ENCODE measurements around the gene FCHO2. TPM values are rescaled to one million over a fixed set of nuclear protein-coding genes. Genes with fewer than 3 reads are reported as not detected.
A peak's percentile ranks its signal among the peaks of the same experiment; 100 is the strongest.
"Not testable (repeated sequence)": the region's sequence is repeated elsewhere in the genome, so short reads cannot be mapped to it uniquely, and the experiment has no call there.

The FCHO2 gene
- total RNA-seq, 1 donor: 18.8 TPM

- DNase-seq (ENCODE audit: low read depth): no peak
- TF ChIP-seq CTCF (IDR thresholded peaks at IDR 0.05; ENCODE audit: insufficient read depth, low read length): no peak
- no peak overlapping the region for H3K4me3 ChIP-seq (ENCODE audit: low read depth, low read length)
Measured at GRCh38 chr5:73008831-73009230, 53.0 kb downstream of the FCHO2 start.

- H3K4me3 ChIP-seq (ENCODE audit: low read depth, low read length); DNase-seq (ENCODE audit: low read depth): not testable (repeated sequence)
Measured at GRCh38 chr5:73011612-73012011, 55.8 kb downstream of the FCHO2 start.

- no peak for TF ChIP-seq CTCF (IDR thresholded peaks at IDR 0.05; ENCODE audit: insufficient read depth, low read length)
Measured at GRCh38 chr5:73018892-73019291, 63.1 kb downstream of the FCHO2 start.

DNA sequence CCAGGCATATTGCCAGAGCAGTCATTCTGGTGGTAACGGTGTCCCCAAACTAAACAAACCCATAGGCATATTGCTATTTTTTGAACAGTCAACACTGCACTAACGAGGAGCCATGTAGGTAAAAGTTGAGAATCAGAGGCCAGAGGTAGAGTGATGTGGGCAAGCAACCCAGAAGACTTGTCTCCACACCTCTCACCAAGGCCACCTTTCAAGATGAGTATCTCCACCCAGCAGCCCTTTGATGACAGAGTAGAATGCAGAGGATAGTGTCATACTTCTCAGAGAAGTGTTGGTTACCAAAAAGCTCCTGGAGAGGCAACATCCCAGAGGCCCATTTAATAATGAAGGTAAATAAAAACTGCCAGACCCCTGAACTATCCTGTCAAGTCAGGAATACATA, 63.9 kb downstream of the FCHO2 start:
- no peak for TF ChIP-seq CTCF (IDR thresholded peaks at IDR 0.05; ENCODE audit: insufficient read depth, low read length)
- H3K4me3 ChIP-seq (ENCODE audit: low read depth, low read length): no peak overlapping the region
- DNase-seq (ENCODE audit: low read depth): no peak

More at GRCh38 chr5:73018892-73019291, 63.1 kb downstream of the FCHO2 start:
- no peak for DNase-seq (ENCODE audit: low read depth)
- H3K4me3 ChIP-seq (ENCODE audit: low read depth, low read length): no peak overlapping the region

DNA sequence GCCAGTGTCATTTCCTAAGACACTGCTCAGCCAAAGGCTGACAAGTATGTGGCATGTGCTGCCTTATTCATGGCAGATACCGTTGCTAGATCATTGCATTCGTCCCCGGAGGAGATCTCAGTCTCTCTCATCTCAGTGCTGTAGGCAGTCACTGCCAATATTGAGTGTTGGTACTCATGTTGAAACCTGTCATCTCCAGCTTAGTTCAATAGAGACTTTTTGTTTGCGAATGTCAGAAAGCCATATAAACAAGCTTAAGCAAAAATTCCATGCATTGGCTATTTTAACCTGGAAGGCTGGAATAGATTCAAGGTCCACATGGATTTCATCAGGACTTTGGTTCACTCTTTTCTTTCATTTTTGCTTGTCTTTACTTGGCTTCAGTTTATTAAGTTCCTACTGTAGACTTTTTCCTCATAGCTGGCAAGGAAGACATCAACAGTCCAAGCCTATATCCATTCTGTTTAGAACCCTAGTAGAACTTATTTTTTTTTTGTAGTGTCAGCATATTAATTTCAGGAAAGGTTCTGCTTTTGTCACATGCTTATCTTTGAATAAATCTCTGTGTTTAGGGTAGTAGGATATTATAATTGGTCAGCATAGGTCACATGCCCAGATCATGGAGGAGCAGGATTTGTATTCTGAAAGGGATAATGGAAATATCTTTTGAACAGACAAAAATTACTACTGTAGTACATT, 66.8 kb downstream of the FCHO2 start:
- no peak for TF ChIP-seq CTCF (IDR thresholded peaks at IDR 0.05; ENCODE audit: insufficient read depth, low read length)
- H3K4me3 ChIP-seq (ENCODE audit: low read depth, low read length): no peak overlapping the region
- DNase-seq (ENCODE audit: low read depth): peak; percentile 56

DNA sequence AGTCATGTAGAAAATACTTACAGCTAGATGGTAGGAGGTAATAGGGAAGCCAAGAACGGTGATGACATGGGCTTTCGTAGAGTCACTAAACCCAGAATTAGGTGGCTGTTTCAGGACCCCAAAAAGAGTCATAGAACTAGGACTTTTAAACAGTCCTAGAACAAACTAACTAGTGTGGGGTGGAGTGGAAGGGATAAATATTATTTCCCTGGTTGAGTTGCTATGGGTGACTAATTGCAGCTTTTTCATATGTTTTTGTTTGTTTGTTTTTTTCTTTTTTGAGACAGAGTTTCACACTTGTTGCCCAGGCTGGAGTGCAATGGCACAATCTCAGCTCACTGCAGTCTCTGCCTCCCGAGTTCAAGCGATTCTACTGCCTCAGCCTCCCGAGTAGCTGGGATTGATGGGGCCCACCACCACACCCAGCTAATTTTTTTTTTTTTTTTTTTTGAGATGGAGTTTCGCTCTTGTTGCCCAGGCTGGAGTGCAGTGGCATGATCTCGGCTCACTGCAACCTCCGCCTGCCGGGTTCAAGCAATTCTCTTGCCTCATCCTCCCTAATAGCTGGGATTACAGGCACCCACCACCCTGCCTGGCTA, 69.2 kb downstream of the FCHO2 start:
- DNase-seq (ENCODE audit: low read depth); H3K4me3 ChIP-seq (ENCODE audit: low read depth, low read length): not testable (repeated sequence)

DNA sequence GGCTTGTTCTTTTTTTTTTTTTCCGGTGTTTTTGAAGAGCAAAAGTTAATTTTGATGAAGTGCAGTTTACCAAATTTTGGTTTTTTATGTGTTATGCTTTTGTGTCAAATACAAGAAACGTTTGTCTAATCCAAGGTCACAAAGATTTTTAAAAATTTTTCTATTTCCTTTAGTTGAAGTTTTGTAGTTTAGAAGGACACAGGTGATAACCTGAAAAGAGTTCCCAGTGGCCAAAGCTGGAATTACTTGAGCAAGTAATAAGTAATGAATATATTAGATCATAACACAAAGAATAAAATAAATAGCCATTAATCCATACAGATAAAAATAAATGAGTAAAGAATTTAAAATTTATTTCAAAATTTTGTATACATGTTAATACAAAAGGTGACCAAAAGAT, 71.5 kb downstream of the FCHO2 start:
- no peak for DNase-seq (ENCODE audit: low read depth)
- TF ChIP-seq CTCF (IDR thresholded peaks at IDR 0.05; ENCODE audit: insufficient read depth, low read length): peak; percentile 22
- H3K4me3 ChIP-seq (ENCODE audit: low read depth, low read length): no peak overlapping the region

- no peak overlapping the region for H3K4me3 ChIP-seq (ENCODE audit: low read depth, low read length)
- no peak for TF ChIP-seq CTCF (IDR thresholded peaks at IDR 0.05; ENCODE audit: insufficient read depth, low read length)
- no peak for DNase-seq (ENCODE audit: low read depth)
Measured at GRCh38 chr5:73027816-73028215, 72.0 kb downstream of the FCHO2 start.

Measured in fibroblast of the aortic adventitia (primary cell).